Stimulated activated CD4-positive, alpha-beta T cell treated with anti-CD3 and anti-CD28 coated beads, TNF-alpha, amount 100 ng/mL, for 1 hour (primary cell): Measurements from ENCODE around the gene FBXL14.

Source experiments
- DNase-seq, 3 donors: peaks; one replicate each; pipeline ENCODE4 v3.0.0-alpha.2; 2020; ENCODE audit warnings: low read depth in 3 of 3, low spot score in 1 of 3

FBXL14 gene, protein sequence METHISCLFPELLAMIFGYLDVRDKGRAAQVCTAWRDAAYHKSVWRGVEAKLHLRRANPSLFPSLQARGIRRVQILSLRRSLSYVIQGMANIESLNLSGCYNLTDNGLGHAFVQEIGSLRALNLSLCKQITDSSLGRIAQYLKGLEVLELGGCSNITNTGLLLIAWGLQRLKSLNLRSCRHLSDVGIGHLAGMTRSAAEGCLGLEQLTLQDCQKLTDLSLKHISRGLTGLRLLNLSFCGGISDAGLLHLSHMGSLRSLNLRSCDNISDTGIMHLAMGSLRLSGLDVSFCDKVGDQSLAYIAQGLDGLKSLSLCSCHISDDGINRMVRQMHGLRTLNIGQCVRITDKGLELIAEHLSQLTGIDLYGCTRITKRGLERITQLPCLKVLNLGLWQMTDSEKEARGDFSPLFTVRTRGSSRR

DNA sequence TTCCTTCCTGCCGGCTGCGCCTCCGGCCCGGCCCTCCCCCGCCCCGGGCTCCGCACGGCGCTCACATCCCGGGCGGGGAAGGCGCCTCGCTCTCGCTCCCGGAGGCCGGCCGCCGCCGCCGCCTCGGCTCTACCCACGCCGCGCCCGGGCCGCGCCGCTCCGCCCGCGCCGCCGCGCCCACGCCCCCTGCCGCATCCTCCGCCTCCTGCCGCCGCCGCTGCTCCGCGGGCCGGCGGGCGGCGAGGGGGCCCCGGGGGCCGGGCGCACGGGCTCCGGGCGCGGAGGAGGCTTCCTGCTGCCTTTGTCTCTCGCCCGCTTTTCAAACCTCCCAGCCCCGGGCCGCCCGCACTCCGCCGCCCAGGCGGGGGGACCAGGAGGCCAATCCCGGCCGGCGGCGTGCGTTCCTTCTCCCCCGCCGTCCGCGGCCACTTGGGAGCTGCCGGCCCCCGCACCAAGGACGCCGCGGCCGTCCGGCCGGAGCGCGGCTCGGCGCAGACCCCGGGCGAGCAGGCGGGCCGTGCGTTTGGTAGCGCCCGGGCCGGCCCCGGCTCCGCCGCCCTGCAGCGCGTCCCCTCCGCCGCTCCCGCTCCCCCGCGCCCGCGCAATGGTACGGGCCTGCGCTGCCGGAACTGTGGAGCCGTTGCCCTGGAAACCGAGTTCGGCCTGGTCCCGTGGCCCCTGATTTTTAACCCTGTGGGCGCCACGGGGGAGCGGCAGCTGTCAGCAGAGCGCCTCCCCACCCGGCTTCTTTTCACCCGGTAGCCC lies at the start of gene FBXL14:
TSS of gene FBXL14 (minus strand) at position 321 of the 765 bp plus-strand sequence. CDS start 515 bp downstream, outside the sequence.
- DNase-seq = peak; percentile 74 to 79 (median 78)

DNA sequence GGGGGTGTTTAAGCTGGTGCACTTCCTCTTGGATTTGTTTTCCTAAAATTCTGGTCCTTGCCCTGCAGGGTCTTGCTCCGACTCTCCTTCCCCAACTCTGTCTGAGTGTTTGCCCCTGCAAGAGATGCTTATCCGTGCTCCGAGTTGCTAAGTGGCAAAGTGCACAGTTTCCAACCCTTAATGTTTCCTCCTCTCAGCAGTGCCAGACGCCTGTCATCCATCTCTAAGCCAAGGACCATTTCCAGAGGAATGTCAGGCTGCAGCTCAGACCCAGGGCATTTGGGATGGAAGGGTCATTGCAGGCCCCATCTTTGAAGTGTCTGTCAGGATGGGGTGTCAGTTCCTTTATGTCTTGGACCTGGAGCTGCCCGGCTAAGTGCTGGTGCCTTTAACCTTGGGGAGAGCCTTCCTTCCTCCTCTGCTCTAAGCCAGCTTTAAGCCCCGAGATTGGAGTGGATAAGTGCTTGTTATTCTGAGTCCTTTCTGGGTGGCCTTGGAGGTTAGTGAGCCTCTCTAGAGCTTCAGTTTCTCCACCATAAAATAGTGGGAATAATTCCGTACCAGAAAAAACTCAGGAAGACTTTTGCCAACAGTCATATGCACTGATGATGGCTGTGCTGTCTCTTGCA lies 49.6 kb upstream of the FBXL14 start:
- DNase-seq = no peak

DNA sequence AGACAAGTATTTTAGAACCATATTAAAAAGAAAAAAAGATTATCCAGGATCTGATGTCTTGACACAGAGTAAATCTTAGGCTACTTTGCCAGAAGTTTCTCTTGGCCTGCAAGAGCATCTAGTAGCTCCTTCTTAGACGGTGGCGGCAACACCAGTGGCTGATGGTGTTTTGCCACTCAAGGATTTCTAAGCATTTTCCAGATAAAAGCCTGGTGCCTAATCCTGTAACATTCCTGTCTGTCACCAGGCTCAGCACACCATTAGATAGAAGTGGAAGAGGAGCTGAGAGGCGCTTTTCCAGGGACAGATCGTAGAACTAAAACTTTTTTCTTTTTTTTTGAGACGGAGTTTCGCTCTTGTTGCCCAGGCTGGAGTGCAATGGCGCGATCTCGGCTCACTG lies 48.7 kb upstream of the FBXL14 start:
- no peak for DNase-seq

DNA sequence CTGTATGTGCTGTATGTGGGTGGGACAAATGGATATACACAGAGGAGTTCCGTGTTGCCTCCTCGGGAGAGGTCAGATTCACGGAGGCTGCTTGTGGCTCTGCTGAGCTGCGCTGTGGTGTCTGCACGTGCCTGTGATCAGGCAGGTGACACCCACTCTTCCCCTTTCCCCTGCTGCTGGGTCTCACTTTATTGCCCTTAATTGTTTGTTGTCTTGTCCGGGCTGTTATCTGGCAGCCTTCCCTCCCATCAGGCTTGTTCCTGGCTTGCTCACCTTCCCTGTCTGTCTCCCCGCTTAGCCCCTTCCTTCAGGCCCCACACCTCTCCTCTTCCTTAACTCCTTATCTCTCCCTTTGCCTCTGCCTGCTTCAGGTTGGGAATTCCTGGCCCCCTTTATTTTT lies 48.1 kb upstream of the FBXL14 start:
- no peak for DNase-seq

DNA sequence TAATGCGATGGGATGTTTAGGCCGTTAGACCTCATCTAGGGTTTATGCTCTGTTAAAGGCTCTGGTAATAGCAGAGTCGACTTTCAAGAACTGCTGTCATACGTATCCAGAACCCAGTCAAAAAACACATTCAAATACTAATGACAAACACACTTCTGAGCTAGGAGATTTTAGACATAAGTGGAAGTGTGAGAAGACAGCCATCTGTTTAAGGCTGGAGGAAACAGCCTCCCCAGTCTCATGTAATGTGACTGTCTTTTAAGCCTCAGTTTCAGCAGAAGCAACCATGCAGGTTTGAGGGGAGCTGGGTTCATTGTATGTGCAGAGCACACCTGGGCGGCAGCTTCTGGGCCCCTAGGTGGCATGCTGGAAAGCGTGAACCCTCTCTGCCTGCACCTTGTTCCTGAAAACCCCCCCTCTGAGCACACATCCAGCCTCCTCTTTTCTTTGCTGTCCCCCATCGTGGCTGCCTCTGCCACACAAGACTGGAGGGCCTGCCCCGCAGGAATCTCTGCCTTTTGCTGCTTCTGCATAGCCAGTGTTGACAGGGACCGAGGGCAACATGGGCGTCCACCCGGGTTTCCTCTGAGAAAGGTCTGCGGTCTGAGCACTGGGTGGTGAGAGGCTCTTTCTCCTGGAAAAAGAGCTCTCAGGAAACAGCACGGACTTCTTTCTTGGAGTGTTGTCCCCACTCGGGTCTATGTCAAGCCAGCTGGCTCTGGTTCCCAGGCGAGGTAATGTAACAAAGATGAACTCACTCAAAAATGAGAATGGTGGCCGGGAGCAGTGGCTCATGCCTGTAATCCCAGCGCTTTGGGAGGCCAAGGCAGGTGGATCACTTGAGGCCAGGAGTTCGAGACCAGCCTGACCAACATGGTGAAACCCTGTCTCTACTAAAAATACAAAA lies 46.2 kb upstream of the FBXL14 start:
- no peak for DNase-seq

DNA sequence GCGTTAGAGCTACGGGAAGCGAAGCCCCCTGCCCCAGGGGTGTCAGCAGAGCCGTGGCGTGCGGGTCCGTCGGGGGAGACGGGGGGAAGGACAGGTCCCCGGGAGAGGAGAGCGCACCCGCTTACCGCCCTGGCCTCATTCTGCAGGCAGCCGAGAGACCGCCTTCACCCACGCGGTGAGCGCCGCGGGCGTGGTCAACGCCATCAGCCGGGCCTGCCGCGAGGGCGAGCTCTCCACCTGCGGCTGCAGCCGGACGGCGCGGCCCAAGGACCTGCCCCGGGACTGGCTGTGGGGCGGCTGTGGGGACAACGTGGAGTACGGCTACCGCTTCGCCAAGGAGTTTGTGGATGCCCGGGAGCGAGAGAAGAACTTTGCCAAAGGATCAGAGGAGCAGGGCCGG lies 45.2 kb upstream of the FBXL14 start:
- DNase-seq = no peak

DNA sequence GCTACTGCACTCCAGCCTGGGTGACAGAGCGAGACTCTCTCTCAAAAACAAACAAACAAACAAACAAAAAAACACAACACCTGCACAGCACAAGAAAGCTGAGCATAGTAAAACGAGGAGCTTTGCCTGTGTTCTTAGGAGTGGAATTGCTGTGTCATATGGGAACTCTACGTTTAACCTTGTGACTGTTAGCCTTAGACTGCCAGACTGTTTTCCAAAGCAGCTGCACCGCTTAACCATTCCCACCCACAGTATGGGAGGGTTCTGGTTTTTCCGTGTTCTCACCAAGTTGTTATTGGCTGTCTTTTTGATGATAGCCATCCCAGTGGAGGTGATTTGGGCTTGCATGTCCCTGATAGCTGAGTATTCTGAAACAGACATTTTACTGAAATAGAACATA lies 43.8 kb upstream of the FBXL14 start:
- no peak for DNase-seq

DNA sequence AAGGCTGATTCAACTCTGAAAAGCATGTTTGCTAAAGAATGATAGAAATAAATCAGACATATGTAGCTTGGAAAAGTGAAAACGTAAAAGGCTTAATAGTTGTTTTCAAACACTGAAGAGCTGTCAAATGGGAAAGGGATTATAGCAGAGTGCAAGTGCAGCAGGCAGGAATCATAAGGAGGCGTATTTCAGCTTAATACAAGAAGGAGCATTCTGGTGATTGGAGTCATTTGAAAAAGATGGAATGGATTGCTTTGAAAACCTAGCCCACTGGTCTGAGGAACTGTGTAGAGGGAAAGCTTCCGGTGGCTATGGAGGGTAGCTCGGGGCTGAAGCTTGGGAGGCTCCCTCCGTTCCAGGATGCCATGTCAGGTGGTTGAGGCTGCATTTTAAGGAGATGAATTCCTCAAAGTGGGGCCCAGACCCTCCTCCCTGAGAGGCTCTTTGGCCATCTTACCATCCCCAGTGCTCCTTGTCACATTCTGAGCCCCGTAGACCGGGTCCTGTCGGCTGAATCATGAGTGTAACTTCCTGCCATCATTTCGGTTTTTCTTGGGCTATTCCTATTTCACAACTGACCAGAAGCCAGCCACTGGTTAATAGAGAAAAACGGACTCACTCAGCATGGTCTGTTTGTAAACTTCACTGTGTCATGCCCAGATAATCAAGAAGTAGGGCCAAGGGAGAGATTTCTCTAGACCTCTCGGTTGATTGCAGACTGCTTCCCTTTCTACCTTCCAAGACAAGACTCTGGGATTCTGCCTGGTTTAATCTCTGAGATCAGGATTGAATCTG lies 41.1 kb upstream of the FBXL14 start:
- DNase-seq = no peak

DNA sequence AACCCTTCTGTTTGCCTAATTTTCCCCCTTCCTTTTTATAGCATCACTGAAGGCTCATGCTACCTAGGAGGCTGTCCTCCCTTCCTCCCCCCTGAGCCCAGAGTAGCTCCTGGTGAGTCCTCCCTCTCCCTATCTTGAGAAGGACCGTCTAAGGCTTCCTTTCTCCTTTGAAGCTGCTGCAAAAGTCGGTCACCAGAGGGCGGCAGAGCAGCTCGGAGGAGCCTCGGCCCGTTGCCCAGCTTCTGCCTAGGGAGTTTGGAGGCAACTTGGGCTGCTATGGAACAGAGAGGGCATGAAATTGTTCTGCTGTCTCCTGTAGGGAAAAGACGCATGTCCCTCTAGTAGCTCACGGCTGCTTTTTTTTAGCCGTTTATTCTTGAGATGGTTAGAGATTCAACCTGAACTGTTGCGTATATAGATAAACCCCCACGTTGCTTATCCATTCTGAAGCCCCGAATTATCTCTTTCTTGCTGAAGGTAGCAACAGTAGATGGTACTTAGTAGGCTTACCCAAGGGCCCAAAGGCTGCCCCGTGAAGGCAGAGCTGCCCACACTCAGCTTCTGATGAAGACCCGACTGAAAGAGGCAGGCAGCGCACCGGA lies 40.3 kb upstream of the FBXL14 start:
- DNase-seq = peak; percentile 5 to 52 (median 26)

DNA sequence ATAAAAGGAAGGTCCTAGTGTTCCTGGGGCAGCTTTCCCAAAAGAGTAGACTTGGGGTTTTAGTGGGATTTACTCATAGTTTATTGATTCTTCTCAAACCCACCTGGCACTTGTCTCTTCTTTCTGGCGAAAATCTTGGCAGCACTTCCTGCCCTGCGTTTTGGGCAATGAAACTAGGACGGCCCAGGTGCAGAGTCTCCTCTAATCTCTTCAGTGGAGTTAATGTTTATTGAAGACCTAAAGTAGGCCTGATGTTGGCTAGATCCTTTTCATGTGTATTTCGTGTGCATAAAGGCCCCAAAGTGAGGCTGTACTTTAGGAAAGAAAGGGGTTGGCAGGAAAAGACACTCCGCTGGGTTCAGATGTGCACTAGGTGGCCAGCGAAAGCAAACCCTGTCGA lies 39.8 kb upstream of the FBXL14 start:
- DNase-seq = no peak

DNA sequence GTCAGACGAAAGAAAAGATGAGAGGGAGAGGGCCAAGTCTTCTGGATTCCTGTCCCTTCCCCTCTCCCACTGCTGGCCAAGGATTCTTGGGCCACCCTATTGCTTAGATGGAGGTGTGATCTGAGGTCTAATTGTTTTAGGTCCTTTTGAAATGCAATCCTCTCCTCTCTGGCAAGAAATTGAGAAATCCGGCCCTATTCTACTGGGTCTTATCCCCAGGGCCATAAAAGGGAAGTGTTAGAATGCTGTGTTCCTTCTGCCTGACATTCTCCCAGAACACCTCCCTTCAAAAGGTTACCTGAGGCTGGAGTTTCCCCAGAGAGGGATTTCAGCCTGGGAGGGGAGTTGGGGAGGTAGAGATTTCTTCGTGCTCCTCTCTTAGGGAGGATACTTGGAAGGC lies 39.1 kb upstream of the FBXL14 start:
- no peak for DNase-seq

DNA sequence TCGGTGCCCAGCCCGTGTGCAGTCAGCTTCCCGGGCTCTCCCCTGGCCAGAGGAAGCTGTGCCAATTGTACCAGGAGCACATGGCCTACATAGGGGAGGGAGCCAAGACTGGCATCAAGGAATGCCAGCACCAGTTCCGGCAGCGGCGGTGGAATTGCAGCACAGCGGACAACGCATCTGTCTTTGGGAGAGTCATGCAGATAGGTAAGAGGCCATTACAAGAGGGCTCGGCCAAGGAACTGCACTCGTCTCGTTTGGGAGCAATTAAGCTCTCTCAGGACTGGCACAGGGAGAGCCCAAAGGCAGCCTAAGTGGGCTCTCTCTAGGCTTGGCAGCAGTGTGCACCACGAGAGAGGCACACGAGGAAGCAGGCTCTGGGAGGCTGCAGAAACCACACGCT lies 38.3 kb upstream of the FBXL14 start:
- no peak for DNase-seq

DNA sequence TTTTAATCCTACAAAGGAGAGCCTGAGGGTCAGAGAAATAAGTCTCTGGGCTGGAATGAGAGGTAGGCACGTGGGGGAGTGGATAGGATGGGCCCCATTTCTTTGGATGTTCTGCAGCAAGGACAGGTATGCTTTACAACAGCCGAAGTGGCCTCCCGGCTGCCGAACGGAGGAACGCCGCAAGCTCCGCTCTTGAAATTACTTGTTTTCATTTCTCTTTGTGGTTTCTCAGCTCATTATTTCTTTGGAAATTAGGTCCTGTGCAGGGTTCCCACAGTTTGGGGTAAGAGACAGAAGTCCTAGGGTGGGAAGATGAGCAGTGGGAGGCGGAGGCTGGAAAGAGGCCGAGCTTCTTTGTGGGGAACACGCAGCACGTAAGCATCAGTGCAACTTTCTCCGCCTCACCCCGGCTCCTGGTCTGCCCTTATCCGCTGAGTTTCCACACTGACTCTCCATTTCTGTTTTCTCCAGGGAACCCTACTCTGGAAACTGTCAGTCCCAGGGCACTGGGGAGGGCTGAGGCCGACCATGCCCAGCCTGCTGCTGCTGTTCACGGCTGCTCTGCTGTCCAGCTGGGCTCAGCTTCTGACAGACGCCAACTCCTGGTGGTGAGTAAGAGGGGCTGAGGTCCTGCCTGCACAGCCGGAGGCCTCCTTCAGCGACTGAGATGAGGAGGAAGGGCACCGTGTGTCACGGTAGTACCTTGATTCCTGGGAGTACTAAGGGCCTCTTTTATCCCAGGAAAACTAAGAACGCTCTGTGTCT lies 36.6 kb upstream of the FBXL14 start:
- no peak for DNase-seq

DNA sequence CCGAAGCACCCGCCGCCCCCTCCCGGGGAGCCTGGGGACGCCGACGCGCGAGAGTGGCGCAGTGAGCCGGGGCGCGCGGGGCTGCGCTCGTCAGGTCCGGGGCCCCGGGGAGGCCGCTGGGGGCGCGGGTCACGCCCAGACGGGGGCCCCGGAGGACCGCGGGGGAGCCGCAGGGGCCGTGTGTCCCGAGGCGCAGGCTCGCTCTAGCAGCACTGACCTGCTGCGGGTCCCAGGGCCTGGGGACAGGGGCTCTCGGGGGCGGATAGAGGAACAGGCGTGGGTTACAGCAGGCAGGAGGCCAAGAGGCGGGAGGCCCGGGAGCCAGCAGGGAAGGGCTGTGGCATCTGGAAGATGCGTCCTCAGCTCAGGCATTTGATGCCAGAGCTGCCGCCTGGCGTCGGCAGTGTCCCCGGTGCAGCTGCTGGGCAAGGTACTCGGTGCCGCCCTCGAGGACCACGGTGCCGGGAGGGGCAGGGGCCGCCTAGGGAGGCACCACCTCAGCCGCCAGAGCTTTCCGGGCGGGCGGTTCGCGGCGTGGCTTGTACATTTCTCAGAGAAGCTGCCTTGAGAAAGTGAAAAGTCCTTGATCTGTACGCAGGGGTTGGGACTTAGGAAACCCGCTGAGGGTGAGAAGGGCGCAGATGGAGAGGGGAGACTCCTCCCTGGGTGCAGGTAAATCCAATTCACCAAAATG lies 35.9 kb upstream of the FBXL14 start:
- DNase-seq = no peak

DNA sequence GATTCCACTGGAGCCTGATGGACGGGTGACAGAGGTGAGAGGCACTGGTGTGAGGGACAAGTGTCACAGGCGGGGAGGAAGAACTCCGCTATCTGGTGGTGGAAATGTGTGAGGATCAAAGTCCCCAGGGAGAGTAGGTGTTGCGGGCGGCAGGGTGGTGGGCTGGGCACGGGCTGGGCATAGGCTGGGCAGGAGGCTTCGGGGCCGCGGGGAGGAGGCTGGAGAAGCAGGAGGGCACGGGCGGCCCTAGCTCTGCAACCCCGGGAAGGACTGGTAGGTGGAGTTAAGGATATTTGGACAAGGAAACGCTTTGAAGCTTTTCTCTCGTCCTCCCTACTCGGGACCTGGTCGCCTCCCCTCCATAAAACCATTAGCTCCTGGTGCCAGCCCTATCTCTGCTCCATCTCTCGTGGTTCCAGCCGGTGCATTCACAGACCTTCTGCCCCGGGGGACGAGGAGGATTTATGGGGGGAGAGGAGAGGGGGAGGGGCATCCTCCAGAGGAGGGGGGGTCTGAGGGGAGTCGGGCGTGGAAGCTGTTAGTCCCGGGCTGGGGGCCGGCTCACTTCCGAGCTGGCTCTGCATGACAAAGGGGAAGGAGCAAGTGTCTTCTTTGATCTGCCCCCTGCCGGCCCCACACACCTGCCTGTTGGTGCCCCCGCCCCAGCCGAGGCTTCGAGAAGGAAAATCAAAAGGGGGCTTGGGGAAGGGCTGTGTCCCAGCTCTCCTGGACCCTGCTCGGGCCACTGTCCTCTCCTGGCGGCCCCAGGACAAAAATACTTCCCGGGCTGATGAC lies 35.2 kb upstream of the FBXL14 start:
- DNase-seq = no peak

DNA sequence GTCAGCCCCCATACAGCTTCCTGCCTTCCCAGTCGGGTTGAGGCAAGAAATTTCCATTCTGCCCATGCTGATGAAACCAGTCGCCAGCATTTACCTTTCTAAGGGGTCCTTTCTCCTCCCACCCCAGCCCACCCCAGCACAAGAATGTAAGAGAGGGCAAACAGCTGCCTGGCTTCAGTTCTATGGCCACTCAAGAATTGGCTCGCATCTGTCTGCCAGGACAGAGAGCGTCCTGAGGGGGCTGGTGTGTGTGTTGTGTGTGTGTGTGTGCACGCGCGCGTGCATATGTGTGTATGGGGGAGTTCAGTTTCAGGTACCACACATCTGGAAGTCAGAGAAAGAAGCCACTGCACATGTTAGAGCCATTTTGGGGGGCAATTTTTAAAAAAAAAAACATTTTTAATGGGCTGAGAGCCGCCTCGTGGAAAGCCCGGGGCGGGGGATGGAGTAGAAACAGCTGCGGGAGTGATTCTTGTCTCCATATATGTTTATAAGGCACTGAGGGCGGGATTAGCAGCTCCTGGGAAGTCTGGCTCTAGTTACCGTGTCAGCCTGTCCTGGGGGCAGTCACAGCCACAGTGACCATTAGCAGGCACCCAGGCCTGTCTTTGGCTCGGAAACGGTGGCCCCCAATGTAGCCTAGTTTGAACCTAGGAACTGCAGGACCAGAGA lies 34.4 kb upstream of the FBXL14 start, which contains the start of gene WNT5B:
TSS of gene WNT5B (plus strand) at position 566 of the 672 bp plus-strand sequence. CDS start 2,124 bp downstream, outside the sequence.
- no peak for DNase-seq

DNA sequence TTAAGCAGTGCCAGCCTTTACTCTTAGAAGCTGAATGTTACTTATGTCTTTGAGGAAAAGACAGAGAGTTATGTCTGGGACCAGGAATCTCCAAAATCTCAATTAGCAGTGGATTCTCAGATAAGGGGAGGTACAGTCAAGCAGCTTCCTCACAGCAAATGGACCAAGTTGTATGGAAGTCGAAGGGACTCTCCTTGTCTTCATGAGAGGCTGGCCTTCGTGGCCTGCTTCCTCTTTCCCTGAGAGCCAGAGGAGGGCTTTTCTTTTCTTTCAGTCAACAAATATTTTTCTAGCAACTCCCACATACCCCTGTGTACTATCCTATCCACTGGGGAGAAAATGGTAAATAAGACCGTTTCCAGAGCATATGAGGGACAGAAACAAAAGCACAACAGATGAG lies 28.0 kb upstream of the FBXL14 start:
- no peak for DNase-seq
